Muscle of leg (tissue), 11 donors: ENCODE measurements around the gene CAPG. TPM values are rescaled to one million over a fixed set of nuclear protein-coding genes. Genes with fewer than 3 reads are reported as not detected.
A peak's percentile ranks its signal among the peaks of the same experiment; 100 is the strongest.

ENCODE experiments used
- DNase-seq: peaks from one replicate; pipeline ENCODE4 v3.0.0; 2013
- H3K27ac ChIP-seq: one replicate; pipeline ENCODE4 v1.5.1; 2013; ENCODE audit warnings: mild to moderate bottlenecking, low read length, control low read depth
- H3K27me3 ChIP-seq: one replicate; pipeline ENCODE4 v1.6.1; 2013; ENCODE audit warnings: low read length; ENCODE audit not compliant: control insufficient read depth, insufficient read depth
- H3K36me3 ChIP-seq: one replicate; pipeline ENCODE4 v1.6.1; 2013; ENCODE audit warnings: low read length; ENCODE audit not compliant: control insufficient read depth, insufficient read depth
- H3K4me1 ChIP-seq: one replicate; pipeline ENCODE4 v1.6.1; 2013; ENCODE audit warnings: low read length; ENCODE audit not compliant: control insufficient read depth, insufficient read depth
- H3K4me3 ChIP-seq: one replicate; pipeline ENCODE4 v1.5.1; 2013; ENCODE audit warnings: low read length, control low read depth
- H3K9me3 ChIP-seq: replicated peaks from 2 replicates; pipeline ENCODE4 v1.6.1; 2013; ENCODE audit warnings: low read depth, low read length; ENCODE audit not compliant: control insufficient read depth
- WGBS: methylation state at CpG from one replicate; pipeline ENCODE4 v1.1.5; 2013; ENCODE audit warnings: missing lambda C conversion rate; ENCODE audit not compliant: insufficient coverage; 5-methylcytosine and 5-hydroxymethylcytosine counted together
- polyA plus RNA-seq, 8 donors: library from polyadenylated mRNA; unstranded; fragments of 120-200 nt; gene quantifications; one replicate each; pipeline versions ENCODE4 v1.2.1 to v1.2.3, GENCODE V29; 2013; ENCODE audit warnings: inconsistent platforms in 1 of 8, low replicate concordance in 1 of 8; ENCODE audit not compliant: insufficient read length in 8 of 8, insufficient read depth in 1 of 8
- total RNA-seq: library from RNA; stranded (reverse); fragments of 120-200 nt; gene quantifications from one replicate; pipeline ENCODE4 v1.2.4, GENCODE V29; 2013

The CAPG gene
- total and polyA plus RNA-seq, 9 donors, result 13.9 to 48.5 (median 26.4) TPM

GRCh38 chr2:85431570-85432205 lies 21.5 kb upstream of the CAPG start:
- Histone ChIP-seq H3K36me3 (no peaks in the 10 kb centered on the region), H3K9me3 (no peaks in the 10 kb centered on the region), H3K27me3 (no peaks in the 10 kb centered on the region), H3K4me3 (no peak overlapping the region), H3K27ac (peak overlapping the region; percentile 86), H3K4me1 (peaks cover 71% of the 10 kb centered on the region)
- DNase-seq, result no peak
- no CpG with 5 or more reads among the region's 10 CpGs for WGBS

GRCh38 chr2:85430752-85431569 lies 20.8 kb upstream of the CAPG start:
- Histone ChIP-seq H3K27me3 (no peaks in the 10 kb centered on the region), H3K9me3 (no peaks in the 10 kb centered on the region), H3K4me1 (peaks cover 64% of the 10 kb centered on the region), H3K27ac (peak overlapping the region; percentile 86), H3K4me3 (no peak overlapping the region), H3K36me3 (no peaks in the 10 kb centered on the region)
- DNase-seq, result peak; percentile 77
- WGBS, result 39% methylated on average over 4 of the region's 16 CpGs

- WGBS, result 100% methylated on average over 1 of the region's 2 CpGs
- peaks cover 53% of the 10 kb centered on the region for H3K4me1 ChIP-seq
These were observed 19.7 kb upstream of the CAPG start for GRCh38 chr2:85429924-85430289.

GRCh38 chr2:85429213-85429923 lies 19.2 kb upstream of the CAPG start:
- Histone ChIP-seq H3K36me3 (no peaks in the 10 kb centered on the region), H3K27me3 (no peaks in the 10 kb centered on the region), H3K9me3 (no peaks in the 10 kb centered on the region), H3K4me3 (no peak overlapping the region), H3K27ac (peak overlapping the region; percentile 80), H3K4me1 (peaks cover 48% of the 10 kb centered on the region)
- WGBS, result 67% methylated on average over 12 of the region's 12 CpGs
- no peak for DNase-seq

More at GRCh38 chr2:85429924-85430289, 19.7 kb upstream of the CAPG start:
- Histone ChIP-seq H3K36me3 (no peaks in the 10 kb centered on the region), H3K9me3 (no peaks in the 10 kb centered on the region), H3K4me3 (no peak overlapping the region), H3K27ac (peak overlapping the region; percentile 80), H3K27me3 (no peaks in the 10 kb centered on the region)
- no peak for DNase-seq

GRCh38 chr2:85428343-85428881 lies 18.2 kb upstream of the CAPG start:
- no peaks in the 10 kb centered on the region for H3K27me3 ChIP-seq
- no peaks in the 10 kb centered on the region for H3K36me3 ChIP-seq
- WGBS, result 68% methylated on average over 4 of the region's 7 CpGs
- no peaks in the 10 kb centered on the region for H3K9me3 ChIP-seq
- H3K4me3 ChIP-seq, result no peak overlapping the region
- H3K27ac ChIP-seq, result no peak overlapping the region
- no peak for DNase-seq
- peaks cover 46% of the 10 kb centered on the region for H3K4me1 ChIP-seq

- no peaks in the 10 kb centered on the region for H3K27me3 ChIP-seq
- no peaks in the 10 kb centered on the region for H3K36me3 ChIP-seq
- H3K9me3 ChIP-seq, result no peaks in the 10 kb centered on the region
- no peak overlapping the region for H3K4me3 ChIP-seq
- H3K27ac ChIP-seq, result no peak overlapping the region
- WGBS, result 49% methylated on average over 2 of the region's 3 CpGs
- no peak for DNase-seq
- H3K4me1 ChIP-seq, result peaks cover 40% of the 10 kb centered on the region
These were observed 17.2 kb upstream of the CAPG start for GRCh38 chr2:85427300-85427835.

GRCh38 chr2:85425588-85425987 lies 15.4 kb upstream of the CAPG start:
- H3K4me1 ChIP-seq, result peaks cover 38% of the 10 kb centered on the region
- H3K27me3 ChIP-seq, result no peaks in the 10 kb centered on the region
- WGBS, result 78% methylated on average over 3 of the region's 3 CpGs
- no peak overlapping the region for H3K27ac ChIP-seq
- no peak for DNase-seq
- H3K4me3 ChIP-seq, result no peak overlapping the region
- H3K9me3 ChIP-seq, result no peaks in the 10 kb centered on the region
- H3K36me3 ChIP-seq, result no peaks in the 10 kb centered on the region

- Histone ChIP-seq H3K27me3 (no peaks in the 10 kb centered on the region), H3K36me3 (no peaks in the 10 kb centered on the region), H3K4me3 (no peak overlapping the region), H3K4me1 (peaks cover 36% of the 10 kb centered on the region), H3K27ac (no peak overlapping the region), H3K9me3 (no peaks in the 10 kb centered on the region)
- DNase-seq, result peak; percentile 57
- WGBS, result 53% methylated on average over 2 of the region's 5 CpGs
These were observed 13.4 kb upstream of the CAPG start for GRCh38 chr2:85423525-85423924.

- Histone ChIP-seq H3K36me3 (no peaks in the 10 kb centered on the region), H3K4me1 (peaks cover 42% of the 10 kb centered on the region), H3K4me3 (no peak overlapping the region), H3K27ac (no peak overlapping the region), H3K9me3 (no peaks in the 10 kb centered on the region), H3K27me3 (no peaks in the 10 kb centered on the region)
- DNase-seq, result no peak
- no CpG with 5 or more reads among the region's 2 CpGs for WGBS
These were observed 11.9 kb upstream of the CAPG start for GRCh38 chr2:85422072-85422457.
